IMR-90 (cell line): ENCODE results near the gene CCDC116. TPM values are rescaled to one million over a fixed set of nuclear protein-coding genes. Genes with fewer than 3 reads are reported as not detected.

ENCODE experiments used
- ATAC-seq: fragments of 200-7000 bp; cut with Tn5 transposase; 2 replicates; pipeline ENCODE4 v1.9.1; 2020; ENCODE audit warnings: low read depth, mild to moderate bottlenecking, moderate library complexity
- BruUV-seq: library from RNA; stranded (reverse); fragments of 400-500 nt; replicated peaks from 2 replicates; lab custom pipeline; 2021; lab: Mats Ljungman, UMichigan
- CTCF ChIA-PET: fragments of 300-600 bp; formaldehyde crosslinking; extraction: SDS; loops from one replicate; lab custom pipeline; 2021; ENCODE audit warnings: antibody characterized with exemption; lab: Yijun Ruan, JAX
- POLR2A ChIA-PET: fragments of 300-600 bp; sonication (Branson Sonifier 250); formaldehyde crosslinking; loops from one replicate; lab custom pipeline; 2022; ENCODE audit warnings: antibody characterized with exemption; ENCODE audit not compliant: unreplicated experiment; lab: Charles Lee
- DNase-seq: peaks from one replicate; pipeline ENCODE4 v3.0.0; 2013
- H2AFZ ChIP-seq: replicated peaks from 2 replicates; pipeline ENCODE3; 2013; ENCODE audit warnings: low read length, mild to moderate bottlenecking; ENCODE audit not compliant: poor library complexity
- H2AK5ac ChIP-seq: 2 replicates; pipeline ENCODE4 v1.6.1; 2013; ENCODE audit warnings: low read depth, low read length, inconsistent platforms
- H2AK9ac ChIP-seq: replicated peaks from 2 replicates; pipeline ENCODE3; 2013; ENCODE audit warnings: mild to moderate bottlenecking, low read depth, low read length, moderate library complexity; ENCODE audit not compliant: poor library complexity
- H2BK120ac ChIP-seq: 2 replicates; pipeline ENCODE4 v1.6.1; 2013; ENCODE audit warnings: low read depth, low read length, inconsistent platforms
- H2BK15ac ChIP-seq: 3 replicates; pipeline ENCODE4 v1.6.1; 2013; ENCODE audit warnings: low read depth, low read length, inconsistent platforms
- H2BK20ac ChIP-seq: 2 replicates; pipeline ENCODE4 v1.6.1; 2013; ENCODE audit warnings: low read depth, mild to moderate bottlenecking, inconsistent platforms, low read length, moderate library complexity
- H2BK5ac ChIP-seq: 2 replicates; pipeline ENCODE4 v1.6.1; 2013; ENCODE audit warnings: mild to moderate bottlenecking, low read depth, low read length, inconsistent platforms; ENCODE audit not compliant: poor library complexity, severe bottlenecking
- H3K14ac ChIP-seq: replicated peaks from 2 replicates; pipeline ENCODE4 v1.6.1; 2013; ENCODE audit warnings: low read depth, low read length, inconsistent platforms
- H3K18ac ChIP-seq: 2 replicates; pipeline ENCODE4 v1.6.1; 2013; ENCODE audit warnings: low read depth, low read length, control low read depth
- H3K23ac ChIP-seq: 2 replicates; pipeline ENCODE4 v1.6.1; 2013; ENCODE audit warnings: low read depth, low read length, inconsistent platforms
- H3K27ac ChIP-seq: 2 replicates; pipeline ENCODE4 v1.5.1; 2013; ENCODE audit warnings: mild to moderate bottlenecking, control low read depth, low read length; ENCODE audit not compliant: insufficient read depth
- H3K27me3 ChIP-seq: 2 replicates; pipeline ENCODE4 v1.6.1; 2013; ENCODE audit warnings: low read length; ENCODE audit not compliant: control insufficient read depth, insufficient read depth
- H3K36me3 ChIP-seq: 2 replicates; pipeline ENCODE4 v1.6.1; 2013; ENCODE audit warnings: low read length, mixed read lengths; ENCODE audit not compliant: control insufficient read depth, insufficient read depth
- H3K4ac ChIP-seq: 2 replicates; pipeline ENCODE4 v1.6.1; 2013; ENCODE audit warnings: low read depth, low read length, inconsistent platforms
- H3K4me1 ChIP-seq: 2 replicates; pipeline ENCODE4 v1.6.1; 2013; ENCODE audit warnings: low read length, mixed read lengths; ENCODE audit not compliant: control insufficient read depth, insufficient read depth
- H3K4me2 ChIP-seq: 2 replicates; pipeline ENCODE4 v1.6.1; 2013; ENCODE audit warnings: low read depth, mild to moderate bottlenecking, control low read depth, low read length, moderate library complexity
- H3K4me3 ChIP-seq: 2 replicates; pipeline ENCODE4 v1.5.1; 2013; ENCODE audit warnings: low read depth, mild to moderate bottlenecking, control low read depth, low read length, moderate library complexity; ENCODE audit not compliant: insufficient read depth
- H3K56ac ChIP-seq: 2 replicates; pipeline ENCODE4 v1.6.1; 2013; ENCODE audit warnings: low read length, inconsistent platforms; ENCODE audit not compliant: insufficient read depth; ENCODE audit errors: extremely low read depth
- H3K79me1 ChIP-seq, 2 experiments: 2 replicates each; pipeline ENCODE4 v1.6.1; 2013; ENCODE audit warnings: low read length in 2 of 2, inconsistent platforms in 1 of 2, low read depth in 1 of 2
- H3K9ac ChIP-seq: 2 replicates; pipeline ENCODE4 v1.6.1; 2013; ENCODE audit warnings: low read depth, low read length, control low read depth
- H3K9me1 ChIP-seq: 2 replicates; pipeline ENCODE4 v1.6.1; 2013; ENCODE audit warnings: low read length, inconsistent platforms; ENCODE audit not compliant: insufficient read depth
- H3K9me3 ChIP-seq: 2 replicates; pipeline ENCODE4 v1.6.1; 2013; ENCODE audit warnings: low read length; ENCODE audit not compliant: control insufficient read depth, insufficient read depth
- H4K20me1 ChIP-seq: 2 replicates; pipeline ENCODE4 v1.6.1; 2013; ENCODE audit warnings: low read length, inconsistent platforms; ENCODE audit not compliant: insufficient read depth
- H4K5ac ChIP-seq: 2 replicates; pipeline ENCODE4 v1.6.1; 2013; ENCODE audit warnings: mild to moderate bottlenecking, low read depth, low read length, control low read depth
- H4K8ac ChIP-seq, 2 experiments: 2 replicates each; pipeline ENCODE4 v1.6.1; 2013; ENCODE audit warnings: low read depth in 2 of 2, low read length in 2 of 2, control low read depth in 1 of 2, inconsistent platforms in 1 of 2
- H4K91ac ChIP-seq: 2 replicates; pipeline ENCODE4 v1.6.1; 2013; ENCODE audit warnings: low read depth, low read length, inconsistent platforms; ENCODE audit not compliant: insufficient read depth
- BHLHE40 ChIP-seq: fragments of 150-350 bp; IDR thresholded peaks from 2 replicates; pipeline ENCODE4 v1.6.1; 2016; ENCODE audit warnings: mild to moderate bottlenecking, low read depth, low read length
- CEBPB ChIP-seq: IDR thresholded peaks from 2 replicates; pipeline ENCODE4 v1.6.1; 2012; ENCODE audit warnings: low read depth, low read length, improper control_type of control experiment
- CHD1 ChIP-seq: IDR thresholded peaks from 2 replicates; pipeline ENCODE4 v1.6.1; 2012; ENCODE audit warnings: low read depth, low read length, improper control_type of control experiment
- CTCF ChIP-seq: conservative IDR thresholded peaks from 2 replicates; pipeline ENCODE4 v1.5.1; 2012; ENCODE audit warnings: mild to moderate bottlenecking, low read depth, low read length, improper control_type of control experiment
- ELK1 ChIP-seq: fragments of 150-350 bp; IDR thresholded peaks from 2 replicates; pipeline ENCODE4 v1.6.1; 2016; ENCODE audit warnings: low read depth, mild to moderate bottlenecking, low read length, moderate library complexity, borderline replicate concordance
- FOS ChIP-seq: fragments of 150-350 bp; IDR thresholded peaks from 2 replicates; pipeline ENCODE4 v1.6.1; 2016; ENCODE audit warnings: low read depth, low read length
- MAFK ChIP-seq: IDR thresholded peaks from 2 replicates; pipeline ENCODE4 v1.6.1; 2012; ENCODE audit warnings: low read depth, low read length, improper control_type of control experiment
- MAZ ChIP-seq: IDR thresholded peaks from 2 replicates; pipeline ENCODE4 v1.6.1; 2012; ENCODE audit warnings: low read depth, mild to moderate bottlenecking, low read length, improper control_type of control experiment, moderate library complexity, borderline replicate concordance
- MXI1 ChIP-seq: IDR thresholded peaks from 2 replicates; pipeline ENCODE4 v1.6.1; 2012; ENCODE audit warnings: low read depth, mild to moderate bottlenecking, low read length, moderate library complexity, borderline replicate concordance
- NFE2L2 ChIP-seq: fragments of 150-350 bp; IDR thresholded peaks from 2 replicates; pipeline ENCODE4 v1.6.1; 2016; ENCODE audit warnings: low read depth, mild to moderate bottlenecking, low read length
- POLR2A ChIP-seq: IDR thresholded peaks from 2 replicates; pipeline ENCODE4 v1.6.1; 2012; ENCODE audit warnings: mild to moderate bottlenecking, low read depth, low read length
- RAD21 ChIP-seq: IDR thresholded peaks from 2 replicates; pipeline ENCODE4 v1.6.1; 2012; ENCODE audit warnings: low read length, improper control_type of control experiment
- RCOR1 ChIP-seq: IDR thresholded peaks from 2 replicates; pipeline ENCODE4 v1.6.1; 2012; ENCODE audit warnings: mild to moderate bottlenecking, low read length, improper control_type of control experiment; ENCODE audit not compliant: insufficient replicate concordance
- RFX5 ChIP-seq: IDR thresholded peaks from 2 replicates; pipeline ENCODE4 v1.8.0; 2012; ENCODE audit warnings: low read depth, mild to moderate bottlenecking, low read length, moderate library complexity
- SMC3 ChIP-seq: fragments of 150-350 bp; IDR thresholded peaks from 2 replicates; pipeline ENCODE4 v1.6.1; 2016; ENCODE audit warnings: low read depth, mild to moderate bottlenecking, antibody characterized with exemption, low read length, moderate library complexity
- USF2 ChIP-seq: fragments of 150-350 bp; IDR thresholded peaks from 2 replicates; pipeline ENCODE4 v1.6.1; 2017; ENCODE audit warnings: mild to moderate bottlenecking, antibody characterized with exemption, low read length, low read depth
- WGBS, 2 experiments: methylation state at CpG; one replicate each; pipeline versions ENCODE4 v1.1.5 to v1.1.7; 2013; ENCODE audit warnings: missing lambda C conversion rate in 2 of 2; ENCODE audit not compliant: insufficient read length in 1 of 2; ENCODE audit errors: extremely low coverage in 2 of 2; 5-methylcytosine and 5-hydroxymethylcytosine counted together
- dilution Hi-C: fragments of 300-500 bp; cut with HindIII; formaldehyde crosslinking; loops from one replicate; pipeline ENCODE4 v1.14.3; 2018; ENCODE audit warnings: low sequenced_read_pairs; ENCODE audit not compliant: unreplicated experiment
- in situ Hi-C: fragments of 300-500 bp; cut with MboI; formaldehyde crosslinking; loops from 3 replicates; pipeline ENCODE4 v1.14.3; 2019; ENCODE audit warnings: low sequenced_read_pairs, inconsistent platforms, mixed read lengths
- intact Hi-C: fragments of 100-400 bp; cut with micrococcal nuclease; formaldehyde crosslinking; loops from 2 replicates; pipeline ENCODE4 v1.10.0; 2022
- polyA plus RNA-seq, 3 experiments: library from polyadenylated mRNA; depleted of rRNA; stranded (reverse); fragments of >200 nt; gene quantifications; 2 replicates each; pipeline ENCODE4 v1.2.3, GENCODE V29; 2012; ENCODE audit warnings: low replicate concordance in 1 of 3
- total RNA-seq: library from RNA; depleted of rRNA; stranded (reverse); fragments of >200 nt; gene quantifications from 2 replicates; pipeline ENCODE4 v1.2.3, GENCODE V29; 2012

The CCDC116 gene
- total and polyA plus RNA-seq, 2 of the 4 experiments (the other 2 are of a cell fraction): under 0.01 to 0.27 TPM

- in situ Hi-C loops (no loop called here), dilution Hi-C loops (no loop called here), intact Hi-C loops (no loop called here)
- Histone ChIP-seq H2BK20ac (no peak overlapping the region), H3K79me1 (peaks cover 8 to 18% of the 10 kb centered on the region in 2 experiments; a peak in 3 of 4 replicates), H3K9me1 (no peaks in the 10 kb centered on the region), H2BK5ac (no peak overlapping the region), H3K9ac (no peak overlapping the region), H2AK9ac (no peak overlapping the region), H3K23ac (no peak overlapping the region), H3K36me3 (peaks cover 2% of the 10 kb centered on the region; the same call in 1 of the 2 replicates), H3K18ac (no peak overlapping the region), H2AFZ (no peak overlapping the region), H3K9me3 (no peaks in the 10 kb centered on the region), H3K14ac (no peak overlapping the region), H3K4me1 (peaks cover 4% of the 10 kb centered on the region), H4K20me1 (peaks cover 2% of the 10 kb centered on the region; the same call in 1 of the 2 replicates), H2BK120ac (no peak overlapping the region), H3K27me3 (no peaks in the 10 kb centered on the region), H2AK5ac (no peak overlapping the region), H4K8ac (no peak overlapping the region), H3K27ac (no peak overlapping the region), H3K56ac (no peak overlapping the region), H2BK15ac (no peak overlapping the region), H4K5ac (no peak overlapping the region), H3K4me2 (no peak overlapping the region), H3K4me3 (no peak overlapping the region), H4K91ac (no peak overlapping the region), H3K4ac (no peak overlapping the region)
- no peak for ATAC-seq
- ChIA-PET CTCF (interaction anchor here (1.7 kb wide), 1 partner anchor 10 kb away, joined by 3 read pairs; no protein-coding TSS in a partner anchor), POLR2A (no interaction called here)
- TF ChIP-seq BHLHE40: no peak
- no peak for TF ChIP-seq USF2
- no peak for TF ChIP-seq CHD1
- no peak for TF ChIP-seq RFX5
- TF ChIP-seq POLR2A: no peak
- TF ChIP-seq ELK1: no peak
- no peak for TF ChIP-seq SMC3
- TF ChIP-seq MAZ: no peak
- TF ChIP-seq FOS: no peak
- TF ChIP-seq RCOR1: no peak
- no peak for TF ChIP-seq RAD21
- no peak for TF ChIP-seq CEBPB
- TF ChIP-seq MAFK: no peak
- TF ChIP-seq MXI1: no peak
- no peak for TF ChIP-seq CTCF
- no peak for TF ChIP-seq NFE2L2
- WGBS, 2 experiments: 98% methylated on average over 10 of the region's 18 CpGs; no CpG with 5 or more reads in 1 of the 2 experiments
- no peak for DNase-seq
- no TSS peak for BruUV-seq
These were observed 371 bp downstream of the CCDC116 start for GRCh38 chr22:21632931-21633330.
